HG03066 (cell line): Measurements from ENCODE around the gene RELA.

Experiments used
- ATAC-seq: cut with Tn5 transposase; IDR thresholded peaks from one replicate; pipeline ENCODE4 v1.9.1; 2021; ENCODE audit warnings: low read depth; ENCODE audit not compliant: unreplicated experiment

RELA gene

DNA sequence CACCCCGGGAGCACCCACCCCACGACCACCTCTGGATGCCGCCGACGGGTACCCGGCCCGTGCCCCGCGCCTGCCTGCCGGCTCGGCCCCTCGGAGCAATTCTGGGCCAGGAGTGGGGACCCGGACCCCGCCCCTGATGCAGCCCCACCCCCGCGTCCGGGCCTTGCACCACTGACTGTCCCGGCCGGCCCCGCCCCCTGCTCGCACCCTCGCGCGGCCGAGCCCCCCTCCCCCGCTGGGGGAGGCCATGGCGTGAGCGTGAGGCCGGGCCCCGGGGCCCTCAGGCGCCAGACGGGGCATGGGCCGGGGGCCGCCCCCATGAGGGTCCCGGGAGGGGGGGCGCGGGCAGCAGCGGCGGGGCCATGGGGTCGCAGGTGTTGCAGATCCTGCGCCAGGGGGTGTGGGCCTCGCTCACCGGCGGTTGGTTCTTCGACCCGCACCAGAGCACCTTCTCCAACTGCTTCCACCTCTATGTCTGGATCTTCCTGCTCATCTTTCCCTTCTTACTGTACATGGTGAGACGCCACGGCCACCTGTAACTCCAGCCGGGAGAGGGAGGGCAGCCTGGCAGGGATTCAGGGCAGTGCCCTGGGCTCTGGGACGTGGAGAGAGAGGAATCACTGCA, 46.7 kb downstream of the RELA start:
- no peak for ATAC-seq

DNA sequence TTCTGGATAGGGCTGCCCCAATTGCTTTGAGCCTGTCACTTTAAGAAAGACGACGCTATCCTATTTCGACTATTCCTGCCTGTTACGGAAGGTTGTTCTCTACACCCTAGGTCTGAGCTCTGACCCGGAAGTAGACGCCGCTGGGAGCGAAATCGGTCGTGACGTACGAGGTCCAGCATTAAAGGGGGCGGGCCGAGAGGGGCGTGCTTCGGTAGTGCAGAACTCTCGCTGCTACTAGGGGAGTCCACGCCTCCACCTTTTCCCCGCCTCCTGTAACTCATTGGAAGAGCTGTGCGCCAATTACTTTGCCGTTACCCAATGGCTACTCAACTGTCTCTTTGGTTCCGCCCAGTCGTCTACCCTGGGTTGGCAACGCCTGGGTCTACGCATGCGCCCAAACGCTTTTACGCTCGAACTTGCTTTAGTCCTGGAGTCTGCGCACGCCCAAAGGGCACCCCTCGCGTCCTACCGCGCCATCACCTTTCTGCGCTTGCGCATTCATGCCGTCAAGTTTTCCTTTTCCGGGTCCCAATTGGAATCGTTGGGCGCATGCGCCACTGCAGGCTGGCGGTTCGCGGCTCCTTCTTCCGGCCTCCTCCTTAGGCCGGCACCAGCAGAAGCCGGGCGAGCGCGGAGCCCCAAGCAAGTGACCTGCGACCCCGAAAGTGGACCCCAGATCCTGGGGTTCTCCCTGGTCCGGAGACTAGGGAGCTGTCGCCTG, 47.3 kb downstream of the RELA start, which contains the start of gene PCNX3:
Gene PCNX3, plus strand, starts transcription at position 548 of the 721 bp plus-strand sequence. CDS start 536 bp downstream, outside the sequence.
- peak; percentile 85 for ATAC-seq

DNA sequence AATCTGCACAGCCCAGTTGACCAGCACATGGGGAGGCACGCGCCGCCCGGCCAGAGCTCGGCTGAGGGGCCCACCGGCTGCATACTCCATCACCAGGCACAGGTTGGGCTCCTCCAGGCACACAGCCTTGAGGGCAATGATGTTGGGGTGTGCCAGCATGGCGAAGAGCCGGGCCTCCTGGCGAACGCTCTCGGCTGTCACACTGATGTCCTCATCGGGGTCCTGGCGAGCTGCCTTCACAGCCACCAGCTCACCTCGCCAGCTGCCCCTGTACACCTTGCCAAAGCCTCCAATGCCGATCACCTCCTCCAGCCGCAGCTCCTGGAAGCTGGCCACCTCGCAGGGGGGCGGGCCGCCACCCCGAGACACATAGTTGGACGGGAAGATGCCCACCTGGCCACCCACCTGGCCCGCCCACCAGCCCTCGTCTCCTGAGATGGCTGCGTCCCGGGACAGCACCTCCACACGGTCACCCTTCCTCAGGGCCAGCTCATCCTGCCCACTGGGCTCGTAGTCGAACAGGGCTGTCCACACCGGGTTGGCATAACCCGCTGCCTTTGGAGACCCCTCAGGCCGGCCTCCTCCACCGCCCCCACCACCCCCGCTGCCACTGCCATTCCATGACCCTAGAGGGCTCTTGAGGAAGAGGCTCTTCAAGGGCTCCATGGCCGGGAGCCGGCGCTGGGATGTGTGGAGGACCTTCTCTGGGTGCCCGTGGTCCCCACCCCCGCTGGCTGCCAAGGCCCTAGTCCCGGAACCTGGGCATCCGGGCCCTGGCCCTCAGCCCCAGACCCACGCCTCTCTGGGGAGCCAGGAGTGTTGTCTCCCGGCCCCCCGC, 49.4 kb downstream of the RELA start:
- ATAC-seq = no peak

DNA sequence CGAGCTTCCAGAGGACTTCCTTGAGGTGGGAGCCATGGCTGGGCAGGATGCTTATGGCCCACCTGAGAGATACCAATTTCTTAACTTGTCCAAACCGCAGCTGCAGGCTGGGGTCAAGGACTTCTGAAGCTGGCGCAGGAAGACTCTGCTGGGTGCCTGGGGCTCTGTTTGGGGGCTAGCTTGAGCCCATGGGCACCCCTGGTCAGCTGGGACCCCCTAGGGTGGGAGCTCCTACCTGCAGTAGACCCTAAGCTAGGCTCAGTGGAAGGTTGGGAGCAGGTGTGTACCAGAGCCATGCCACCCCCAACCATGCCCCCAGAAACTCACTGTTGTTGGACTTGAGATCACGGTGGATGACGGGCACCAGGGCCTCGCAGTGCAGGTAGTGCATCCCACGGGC, 50.0 kb downstream of the RELA start:
- ATAC-seq = no peak

DNA sequence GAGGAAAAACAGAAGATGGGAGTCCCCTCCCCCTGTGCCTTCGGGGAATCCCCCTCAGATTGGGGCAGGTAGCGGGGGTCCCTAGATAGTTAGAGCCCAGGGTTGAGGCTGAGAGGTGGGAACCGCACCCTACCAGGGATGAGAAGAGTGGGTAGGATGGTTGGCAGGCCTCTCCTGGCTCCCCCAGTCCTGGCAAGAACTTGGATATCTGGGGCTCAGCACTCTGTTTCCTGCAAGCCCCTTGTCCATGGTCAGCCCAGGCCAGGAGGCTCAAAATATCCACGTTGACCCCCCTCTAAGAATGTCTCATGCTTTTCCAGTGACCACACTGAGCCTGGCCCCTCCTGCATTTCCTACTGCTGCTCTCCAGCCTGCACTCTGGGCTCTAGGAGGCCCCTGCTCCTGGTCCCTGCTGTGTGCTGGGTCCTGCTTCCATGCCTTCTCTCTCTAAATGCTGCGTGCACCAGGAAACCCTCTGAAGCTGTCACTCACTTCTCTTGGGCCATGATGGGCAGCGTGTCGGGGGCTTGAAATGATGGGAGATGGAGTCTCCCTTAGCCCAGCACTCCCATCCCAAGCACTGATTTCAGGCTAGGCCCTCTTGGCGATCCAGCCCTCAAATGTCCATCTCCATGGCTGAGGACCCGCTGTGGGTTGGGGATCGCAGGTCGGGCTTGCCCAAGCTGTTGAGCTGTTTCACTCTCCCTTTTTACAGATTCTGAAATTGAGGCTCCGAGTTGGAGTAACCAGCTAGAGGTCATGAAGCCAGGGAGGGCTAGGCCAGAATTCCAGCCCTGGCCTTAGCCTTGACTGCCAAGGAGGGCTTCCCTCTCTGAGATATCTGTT, 50.7 kb downstream of the RELA start:
- ATAC-seq = no peak

DNA sequence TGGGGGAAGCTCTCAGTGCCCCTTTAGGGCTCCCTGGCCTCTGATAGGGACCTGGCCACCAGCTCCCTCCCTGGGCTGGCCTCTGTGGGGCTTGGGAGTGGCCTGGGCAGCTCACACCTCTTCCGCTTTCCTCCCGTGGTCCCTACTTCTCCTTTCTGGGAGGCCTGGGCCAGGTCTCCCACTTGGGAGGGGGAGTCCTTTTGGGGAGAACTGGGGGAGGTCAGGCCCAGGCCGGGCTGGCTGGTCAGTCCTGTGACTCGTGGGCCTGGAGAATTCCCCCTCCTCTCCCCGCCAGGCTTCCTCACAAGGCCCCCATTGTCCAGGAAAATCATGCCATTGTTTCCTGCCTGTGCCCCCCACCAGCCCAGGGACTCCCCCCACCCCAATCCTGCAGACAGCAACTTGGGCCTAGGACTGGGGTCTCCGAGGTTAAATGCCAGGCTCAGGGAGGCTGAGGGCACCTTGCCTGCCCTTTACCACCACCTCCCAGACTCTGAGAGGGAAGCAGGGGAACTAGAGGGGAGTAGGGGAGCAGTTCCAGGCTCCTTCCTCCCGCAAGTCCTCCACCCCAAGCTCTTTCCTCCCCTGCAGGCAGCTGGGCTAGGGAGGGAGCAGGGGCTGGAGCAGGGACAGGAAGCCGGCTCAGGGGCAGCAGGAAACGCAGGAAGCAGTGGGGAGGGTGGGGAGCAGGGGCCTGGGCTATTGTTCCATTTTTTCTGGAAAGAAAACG, 51.5 kb downstream of the RELA start:
- ATAC-seq = no peak

DNA sequence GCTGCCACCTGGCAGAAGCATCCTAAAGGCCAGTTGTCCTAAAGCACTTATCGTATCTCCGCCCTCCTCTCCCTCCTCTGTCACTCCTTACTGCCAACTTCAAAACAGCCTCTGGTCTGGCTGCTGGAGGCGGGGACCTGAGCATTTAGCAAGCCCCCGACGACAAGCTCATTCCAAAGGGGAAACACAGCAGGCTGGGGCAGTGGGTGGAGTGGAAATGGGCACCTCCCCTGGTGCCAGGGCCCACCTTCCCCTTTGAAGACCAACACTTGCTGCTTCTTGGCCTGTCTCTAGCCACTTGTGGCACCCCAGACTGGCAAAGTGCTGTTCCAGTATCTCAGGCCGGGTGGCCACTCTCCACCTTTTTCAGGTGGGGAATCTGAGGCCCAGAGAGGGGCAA, 52.3 kb downstream of the RELA start:
- ATAC-seq = no peak

DNA sequence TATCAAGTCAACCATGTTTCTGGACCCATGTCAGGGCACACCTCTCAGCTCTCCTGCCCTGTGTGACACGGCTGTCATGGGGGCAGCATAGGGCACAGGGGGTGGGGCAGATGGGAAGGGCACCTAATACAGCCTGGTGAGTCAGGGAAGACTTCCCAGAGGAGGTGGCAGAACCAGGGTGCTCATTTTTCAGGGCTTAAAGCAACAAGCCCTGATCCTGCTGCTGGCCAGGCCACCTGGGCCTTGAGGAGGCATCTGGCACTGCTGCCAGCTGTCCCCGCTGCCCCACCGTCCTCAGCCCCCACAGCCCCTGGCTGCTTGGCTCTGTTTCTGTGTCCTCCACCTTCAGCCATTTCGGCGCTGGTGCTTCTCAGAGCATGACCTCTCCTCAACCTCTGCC, 53.1 kb downstream of the RELA start:
- no peak for ATAC-seq

DNA sequence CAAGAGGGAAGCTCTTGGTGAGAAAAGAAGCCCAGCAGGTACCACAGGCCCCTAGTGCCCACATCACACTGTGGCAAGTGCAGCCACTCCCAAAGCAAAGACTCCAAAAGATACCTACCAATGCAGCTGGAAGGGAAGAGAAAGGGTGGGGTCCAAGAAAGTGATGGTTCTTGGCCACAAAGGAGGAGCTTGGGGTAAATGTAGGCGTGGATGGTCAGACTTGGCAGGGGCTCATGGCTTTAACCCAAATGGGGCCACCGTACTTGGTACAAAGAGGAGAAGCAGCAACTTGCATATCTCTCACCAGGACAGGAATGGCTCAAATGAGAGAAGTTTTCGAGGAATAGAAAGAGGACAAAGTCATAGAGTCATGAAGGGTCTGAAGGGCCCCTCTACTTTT, 53.5 kb downstream of the RELA start:
- no peak for ATAC-seq

DNA sequence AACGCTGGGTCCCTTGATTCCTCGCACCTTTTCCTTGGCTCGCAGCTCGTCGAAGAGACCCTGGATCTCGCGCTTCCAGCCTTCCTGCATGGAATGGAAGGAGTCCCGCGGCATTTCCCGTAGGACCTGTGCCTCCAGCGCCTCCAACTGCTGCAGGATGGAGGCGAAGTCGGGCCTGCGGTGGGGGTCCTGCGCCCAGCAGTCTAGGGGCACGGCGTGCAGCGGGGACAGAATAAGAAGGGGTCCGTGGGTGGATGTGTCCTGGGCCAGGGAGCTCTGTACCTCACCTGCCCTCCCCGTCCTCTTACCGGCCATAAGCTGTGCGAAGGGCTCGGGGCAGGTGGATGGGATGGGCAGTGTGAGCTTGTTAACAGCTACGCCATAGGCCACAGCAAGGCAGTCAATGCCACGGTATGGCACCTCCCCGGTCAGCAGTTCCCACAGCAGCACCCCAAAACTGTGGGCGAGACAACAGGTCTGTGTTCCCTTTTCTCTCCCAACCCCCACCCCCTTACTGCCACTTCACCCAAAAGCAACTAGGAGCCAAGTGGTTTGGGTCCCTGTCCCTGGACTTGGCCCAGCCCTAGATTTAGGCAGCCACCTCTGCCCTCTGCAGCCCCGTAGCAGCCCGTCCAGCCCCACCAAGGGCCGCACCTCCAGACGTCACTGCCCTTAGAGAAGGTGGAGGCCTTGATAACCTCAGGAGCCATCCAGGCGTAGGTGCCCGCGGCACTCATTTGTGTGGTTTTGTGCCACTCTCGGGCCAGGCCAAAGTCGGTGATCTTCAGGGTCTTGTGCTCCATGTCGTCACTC, 54.9 kb downstream of the RELA start:
- ATAC-seq = no peak

DNA sequence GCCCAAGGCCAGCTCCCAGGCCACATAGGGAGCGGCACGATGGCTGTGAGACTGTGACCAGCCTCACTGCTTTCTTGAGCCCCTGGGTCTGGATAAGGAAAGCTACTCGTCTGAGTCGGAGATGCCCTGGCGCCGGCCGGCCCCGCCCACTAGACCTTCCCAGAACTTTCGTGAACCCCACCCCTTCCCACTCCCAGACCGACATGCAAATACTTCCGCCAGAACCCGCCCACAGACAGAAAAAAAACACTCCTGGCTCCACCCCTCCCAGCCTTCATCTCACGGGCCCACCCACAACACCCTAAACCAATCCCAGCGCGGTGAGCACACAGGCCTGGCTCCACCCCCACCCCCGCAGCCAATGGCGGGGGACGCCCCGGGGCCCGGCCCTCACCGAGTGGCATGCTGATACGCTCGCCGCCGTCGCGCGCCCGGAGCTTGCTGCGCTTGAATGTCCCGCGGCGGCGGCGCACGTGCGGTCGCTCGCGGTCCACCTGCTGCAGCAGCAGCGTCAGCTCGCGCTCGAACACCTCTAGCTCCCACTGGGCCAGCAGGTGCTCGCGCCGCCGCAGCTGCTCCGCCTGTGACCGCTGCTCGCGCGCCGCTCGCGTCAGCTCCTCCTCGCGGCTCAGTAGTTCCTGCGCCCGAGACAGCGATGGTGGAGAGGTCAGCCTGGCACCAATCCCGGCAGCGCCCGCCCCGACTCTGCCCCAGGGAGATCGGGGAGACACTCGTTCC, 55.7 kb downstream of the RELA start:
- ATAC-seq = no peak

DNA sequence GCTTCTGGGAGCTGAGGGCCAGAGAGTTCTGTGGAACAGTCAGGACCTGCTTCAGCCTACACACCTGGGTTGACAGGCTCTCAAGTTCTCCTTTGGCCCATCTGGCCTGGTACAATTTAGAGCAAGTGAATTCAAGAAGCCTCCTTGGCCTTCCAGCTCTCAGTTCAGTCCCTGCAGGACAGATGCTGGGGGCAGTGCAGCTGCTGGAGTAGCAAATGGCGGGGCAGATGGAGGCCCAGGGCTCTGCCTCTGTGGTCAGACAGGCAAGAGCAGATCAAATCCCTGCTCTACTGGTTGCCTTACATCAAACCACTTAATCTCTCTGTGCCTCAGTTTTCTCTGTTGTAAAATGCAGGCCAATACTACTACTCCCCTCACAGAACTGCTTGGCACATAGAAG, 58.5 kb downstream of the RELA start:
- ATAC-seq = no peak
